ENCODE data around the gene SSTR4.
"Not testable (repeated sequence)": the region's sequence is repeated elsewhere in the genome, so short reads cannot be mapped to it uniquely, and the experiment has no call there.

SSTR4 gene

DNA sequence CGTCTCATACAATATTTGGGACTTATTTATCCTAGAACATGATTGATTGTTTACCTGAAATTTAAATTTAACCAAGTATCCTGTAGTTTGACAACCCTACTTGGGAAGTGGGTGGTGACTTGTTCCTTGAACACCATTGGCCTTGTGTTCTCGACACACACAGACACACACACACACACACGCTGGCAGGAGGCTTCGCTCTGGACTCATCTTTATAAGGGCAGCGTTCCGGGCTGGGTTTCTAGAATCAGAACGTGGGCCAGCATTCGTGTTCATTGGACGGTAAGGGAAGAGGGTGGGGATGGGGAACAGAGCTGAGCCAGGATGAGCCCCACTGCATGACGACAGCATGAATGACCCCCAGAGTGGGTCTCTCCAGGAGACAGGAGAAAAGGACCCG lies 16.2 kb upstream of the SSTR4 start:
- no peak for DNase-seq (ENCODE audit: low read depth)

DNA sequence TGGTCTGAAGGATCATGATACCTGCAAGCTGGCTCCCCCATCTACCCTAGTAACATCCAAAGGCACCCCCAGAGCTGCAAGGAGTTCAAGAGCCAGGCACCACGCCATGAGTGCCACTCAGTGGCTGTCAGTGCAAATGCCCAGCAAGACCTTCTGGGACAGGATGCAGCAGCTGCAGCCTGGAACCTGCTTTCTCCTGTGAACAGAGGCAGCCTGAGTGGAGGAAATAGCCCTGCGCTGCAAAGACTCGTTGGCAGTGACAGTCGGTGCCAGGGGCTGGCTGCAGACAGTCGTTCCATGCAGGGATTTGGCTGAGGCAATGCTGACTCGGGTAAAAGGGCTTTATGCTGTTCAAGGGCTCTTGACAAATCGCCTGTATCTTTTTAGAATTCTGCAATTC lies 15.7 kb upstream of the SSTR4 start:
- no peak for DNase-seq (ENCODE audit: low read depth)

DNA sequence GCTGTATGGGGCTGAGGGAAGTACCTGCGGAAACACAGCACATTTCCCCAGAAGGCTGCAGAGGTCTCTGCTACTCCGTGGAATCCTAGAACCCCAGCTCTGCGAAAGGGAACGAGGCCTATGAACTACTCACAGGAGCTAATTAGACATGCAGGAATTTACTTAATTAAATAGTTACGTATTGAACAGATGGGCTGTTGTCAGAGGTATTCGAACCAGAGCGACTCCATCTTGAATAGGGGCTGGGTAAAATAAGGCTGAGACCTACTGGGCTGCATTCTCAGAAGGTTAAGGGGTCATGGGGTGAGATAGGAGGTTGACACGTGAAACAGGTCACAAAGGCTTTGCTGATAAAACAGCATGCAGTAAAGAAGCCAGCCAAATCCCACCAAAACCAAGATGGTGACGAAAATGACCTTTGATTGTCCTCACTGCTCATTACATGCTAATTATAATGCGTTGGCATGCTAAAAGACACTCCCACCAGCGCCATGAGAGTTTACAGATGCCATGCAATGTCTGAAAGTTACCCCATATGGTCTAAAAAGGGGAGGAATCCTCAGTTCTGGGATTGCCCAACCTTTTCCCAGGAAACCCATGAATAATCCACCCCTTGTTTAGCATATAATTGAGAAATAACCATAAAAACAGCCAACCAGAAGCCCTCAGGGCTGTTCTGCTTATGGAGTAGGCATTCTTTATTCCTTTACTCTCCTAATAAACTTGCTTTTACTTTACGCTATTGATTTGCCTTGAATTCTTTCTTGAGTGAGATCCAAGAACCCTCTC lies 14.7 kb upstream of the SSTR4 start:
- DNase-seq (ENCODE audit: low read depth), result no peak

DNA sequence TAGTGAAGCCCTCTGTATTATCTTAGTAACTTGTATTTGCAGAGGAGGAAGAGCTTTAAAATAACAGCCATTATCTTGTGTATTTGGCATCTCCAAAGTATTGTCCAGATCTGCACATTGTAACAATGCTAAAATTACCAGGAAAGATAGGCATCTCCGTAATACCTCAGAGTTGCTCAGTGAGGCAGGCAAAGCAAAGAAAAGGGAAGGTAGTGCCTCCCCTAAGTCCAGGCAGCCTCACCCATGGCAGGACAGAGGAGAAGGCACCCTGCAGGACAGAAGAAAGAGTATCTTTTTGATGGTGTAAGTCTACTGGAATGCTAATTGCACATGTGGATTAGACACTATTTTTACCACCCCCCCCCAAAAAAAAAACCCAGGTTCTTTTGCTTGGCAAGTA lies 13.6 kb upstream of the SSTR4 start:
- DNase-seq (ENCODE audit: low read depth), result no peak

DNA sequence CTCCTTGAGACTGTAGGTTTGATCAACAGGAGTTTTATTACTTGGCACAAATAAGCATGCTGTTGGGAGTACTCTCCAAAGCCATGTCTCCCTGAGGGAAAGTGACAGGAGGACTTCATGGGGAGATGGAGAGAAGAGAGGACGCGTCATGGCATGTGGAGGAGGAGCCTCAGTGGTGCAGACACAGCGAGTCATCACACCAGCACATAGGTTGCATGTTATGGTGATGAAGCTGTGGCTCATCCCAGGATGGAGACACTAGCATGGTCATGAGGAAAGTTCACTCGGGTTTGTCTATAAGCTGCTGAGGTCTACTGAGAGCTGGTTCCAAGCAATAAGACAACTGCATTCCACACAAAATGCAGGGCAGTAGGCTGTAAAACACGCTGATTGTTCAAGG lies 13.2 kb upstream of the SSTR4 start:
- DNase-seq (ENCODE audit: low read depth), result no peak

DNA sequence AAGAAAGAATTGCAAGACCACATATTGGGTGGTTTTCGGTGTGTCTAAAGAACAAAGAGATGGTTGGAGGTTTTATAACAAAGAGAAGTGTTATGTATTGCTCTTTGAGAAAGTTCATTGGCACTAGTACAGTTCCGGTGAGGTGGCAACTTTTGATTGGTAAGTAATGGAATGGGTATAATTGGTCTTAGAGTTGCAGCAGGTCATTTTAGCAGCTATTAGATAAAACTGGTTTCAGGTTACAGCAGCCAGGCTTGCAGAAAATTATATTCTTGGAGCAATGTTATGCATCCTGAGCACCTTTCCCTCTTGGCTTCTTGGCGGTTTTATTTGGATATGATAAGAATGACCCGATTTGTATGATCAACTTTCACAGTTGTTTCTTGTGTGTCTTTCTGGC lies 12.3 kb upstream of the SSTR4 start:
- DNase-seq (ENCODE audit: low read depth), result no peak

DNA sequence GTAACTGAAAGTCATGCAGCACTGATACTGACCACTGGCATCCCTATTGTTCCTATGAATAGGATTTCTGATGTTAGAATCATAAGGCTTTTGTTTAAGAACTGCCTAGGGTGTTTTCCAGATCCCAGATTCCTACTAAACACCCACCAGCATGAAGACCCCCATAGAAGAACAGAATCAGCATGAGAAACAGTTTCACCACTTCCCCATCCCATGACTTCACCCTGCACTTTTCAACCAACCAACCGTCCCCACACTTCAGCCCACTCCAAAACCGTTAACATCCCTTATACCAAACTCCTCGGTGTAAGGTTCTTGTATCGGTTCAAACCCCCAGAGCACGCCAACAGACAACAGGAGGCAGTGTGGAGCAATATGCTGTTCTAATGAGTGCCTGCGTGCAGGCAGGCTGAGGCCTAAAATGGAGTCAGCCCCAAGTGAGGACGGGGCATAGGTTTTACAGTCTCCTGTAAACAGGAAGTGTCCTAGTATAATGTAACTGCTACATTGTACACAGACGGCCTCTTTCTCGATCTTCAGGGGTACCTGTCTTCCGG lies 11.4 kb upstream of the SSTR4 start:
- DNase-seq (ENCODE audit: low read depth), result no peak

DNA sequence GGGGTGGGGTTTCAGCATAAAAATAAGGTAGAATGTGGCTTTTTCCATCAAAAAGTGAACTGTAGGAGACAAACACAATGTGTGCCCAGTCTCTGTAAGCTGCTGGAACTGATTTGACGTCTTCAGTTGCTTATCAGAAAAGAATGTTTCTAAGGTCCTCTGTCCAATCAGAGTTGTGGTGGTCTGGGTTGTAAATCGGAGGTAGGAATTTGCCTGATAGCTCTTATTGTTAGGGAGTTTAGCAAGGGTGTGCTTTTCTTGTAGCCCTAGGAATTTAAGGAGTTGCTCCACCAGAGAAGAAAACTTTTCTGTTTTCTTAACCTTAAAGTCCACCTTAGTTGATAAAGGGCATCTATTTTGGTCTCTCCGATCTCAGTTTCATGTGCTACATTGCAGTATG lies 10.4 kb upstream of the SSTR4 start:
- DNase-seq (ENCODE audit: low read depth), result no peak

DNA sequence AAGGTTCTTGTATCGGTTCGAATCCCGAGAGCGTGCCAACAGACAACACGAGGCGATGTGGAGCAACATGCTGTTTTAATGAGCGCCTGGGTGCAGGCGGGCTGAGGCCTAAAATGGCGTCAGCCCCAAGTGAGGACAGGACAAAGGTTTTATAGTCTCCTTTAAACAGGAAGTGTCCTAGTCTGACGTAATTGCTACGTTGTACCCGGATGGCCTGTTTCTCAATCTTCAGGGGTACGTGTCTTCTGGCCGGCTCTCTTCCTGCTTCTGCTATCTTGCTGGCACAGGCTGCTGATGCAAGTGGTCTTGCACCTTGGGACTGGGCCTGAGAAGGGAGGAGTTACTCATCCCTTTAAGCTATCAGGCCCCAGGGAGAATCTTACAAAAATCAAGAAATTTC lies 9.6 kb upstream of the SSTR4 start:
- DNase-seq (ENCODE audit: low read depth), result not testable (repeated sequence)

DNA sequence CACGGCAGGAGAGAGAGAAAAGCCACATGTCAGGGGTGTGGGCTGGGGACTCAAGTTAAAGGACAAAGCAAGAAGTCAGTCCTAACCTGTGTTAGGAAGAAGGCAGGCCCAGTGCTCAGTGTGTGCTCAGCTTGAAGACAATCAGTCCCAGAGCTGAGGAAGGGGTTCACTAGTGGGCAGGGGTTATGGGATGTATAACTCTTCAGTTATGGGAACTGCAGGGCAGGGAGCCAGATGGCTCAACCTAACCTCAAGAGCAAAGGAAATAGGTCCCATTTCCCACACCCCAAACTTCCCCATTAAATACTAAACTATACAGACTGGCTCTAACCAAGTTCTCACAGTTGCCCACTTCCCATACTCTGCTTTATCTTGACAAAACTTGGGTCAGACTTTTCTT lies 7.4 kb upstream of the SSTR4 start:
- no peak for DNase-seq (ENCODE audit: low read depth)

DNA sequence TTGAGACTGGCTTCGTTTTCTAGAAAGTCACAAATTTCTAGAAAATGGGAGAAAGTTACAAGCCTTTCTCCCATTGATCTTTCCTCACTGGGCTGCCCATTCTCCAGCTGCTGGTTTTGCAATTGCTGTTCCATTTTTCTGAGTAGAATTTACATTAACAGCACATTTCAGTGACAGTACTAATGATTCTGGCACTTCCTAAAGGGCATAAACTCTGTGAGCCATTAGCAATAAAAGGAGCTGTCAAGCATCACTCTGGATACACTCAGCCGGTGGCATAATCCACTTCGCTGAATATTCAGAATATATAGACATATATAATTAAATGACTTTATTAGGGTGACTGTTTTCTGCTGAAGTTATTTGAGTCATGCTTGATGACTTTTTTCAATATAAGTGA lies 6.7 kb upstream of the SSTR4 start:
- DNase-seq (ENCODE audit: low read depth), result no peak

DNA sequence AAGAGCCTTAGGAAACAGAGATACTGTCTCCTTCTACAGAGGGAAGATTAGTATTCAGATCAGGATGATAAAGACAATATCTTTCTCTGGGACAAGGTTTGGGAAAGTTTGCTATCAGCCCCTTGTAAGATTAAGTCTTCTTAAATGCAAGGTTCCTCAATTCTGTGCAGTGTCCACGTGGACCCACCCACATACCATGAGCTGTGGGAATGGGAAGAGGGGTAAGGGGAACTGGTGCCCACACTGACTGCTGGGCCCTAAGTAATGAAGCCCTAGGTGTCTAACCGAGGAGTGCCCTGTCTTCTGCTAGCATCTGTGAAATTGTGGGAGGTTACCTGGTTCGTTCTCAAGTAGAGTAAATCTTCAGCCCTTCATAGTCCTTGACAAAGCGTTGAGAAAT lies 5.8 kb upstream of the SSTR4 start:
- DNase-seq (ENCODE audit: low read depth), result no peak

DNA sequence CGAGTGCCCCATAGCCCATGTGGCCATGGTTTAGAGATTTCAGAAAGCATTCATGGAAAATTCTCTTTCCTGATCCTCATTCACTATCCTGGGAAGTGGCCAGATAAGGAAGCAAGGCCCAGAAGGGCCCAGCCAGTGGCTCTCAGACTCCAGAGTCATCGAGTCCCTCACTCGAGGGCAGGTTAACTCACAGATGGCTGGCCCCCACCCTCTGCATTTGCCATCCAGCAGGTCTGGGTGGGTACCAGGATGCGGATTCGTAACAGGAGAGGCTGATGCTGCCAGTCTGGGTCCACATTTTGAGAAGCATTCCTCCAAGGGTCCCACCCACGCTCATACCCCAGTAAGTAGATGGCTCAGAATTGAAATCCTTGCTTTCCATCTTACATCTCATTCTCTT lies 3.8 kb upstream of the SSTR4 start:
- DNase-seq (ENCODE audit: low read depth), result no peak

DNA sequence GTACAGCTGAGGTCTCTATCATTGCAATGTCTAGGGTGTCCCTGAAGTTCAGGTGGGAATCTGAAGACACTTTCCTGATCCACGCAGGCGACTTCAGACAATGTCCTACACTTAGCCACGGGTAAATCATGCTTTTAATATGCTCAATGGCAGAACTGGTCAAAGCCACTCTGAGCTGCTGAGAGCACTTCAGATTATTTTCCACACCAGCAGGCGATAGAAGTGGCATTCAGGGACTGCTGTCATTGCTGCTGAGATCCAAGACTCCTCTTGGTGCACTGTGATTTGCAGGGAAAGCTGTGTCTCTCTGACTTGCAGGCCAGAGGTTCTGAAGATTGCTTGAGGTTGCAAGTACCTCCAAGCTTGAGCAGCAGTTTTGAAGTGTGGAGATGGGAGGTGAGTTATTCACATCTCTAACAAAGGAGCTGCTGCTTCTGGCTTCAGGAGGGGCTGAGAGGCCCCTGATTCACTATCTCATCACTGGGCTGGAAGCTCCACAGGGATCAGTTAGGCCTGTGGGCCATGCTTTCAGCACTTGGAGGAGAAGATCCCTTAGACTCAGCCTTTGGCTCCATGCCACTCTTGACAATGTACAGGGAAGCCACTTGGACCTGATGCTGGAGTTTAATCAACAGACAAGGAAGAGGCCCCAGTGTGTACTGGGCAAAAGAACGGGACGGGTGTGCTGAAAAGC lies 2.9 kb upstream of the SSTR4 start:
- DNase-seq (ENCODE audit: low read depth), result no peak

DNA sequence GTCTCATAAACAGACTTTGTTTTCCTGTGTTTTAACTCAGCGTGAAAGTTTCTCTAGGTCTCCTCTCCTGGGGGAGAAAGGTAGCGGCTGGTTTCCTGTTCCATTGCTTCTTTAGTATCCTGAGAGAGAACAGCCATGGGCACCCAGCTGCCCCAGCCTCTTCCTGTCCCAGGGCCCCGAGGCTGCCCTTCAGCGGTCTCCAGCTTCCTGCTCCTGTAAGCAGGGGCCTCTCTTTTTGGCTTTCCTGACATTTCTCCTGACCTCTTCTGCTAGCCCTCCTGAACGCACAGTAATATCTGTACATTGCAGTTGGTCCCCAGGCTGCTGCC lies 2.4 kb upstream of the SSTR4 start:
- DNase-seq (ENCODE audit: low read depth), result no peak

DNA sequence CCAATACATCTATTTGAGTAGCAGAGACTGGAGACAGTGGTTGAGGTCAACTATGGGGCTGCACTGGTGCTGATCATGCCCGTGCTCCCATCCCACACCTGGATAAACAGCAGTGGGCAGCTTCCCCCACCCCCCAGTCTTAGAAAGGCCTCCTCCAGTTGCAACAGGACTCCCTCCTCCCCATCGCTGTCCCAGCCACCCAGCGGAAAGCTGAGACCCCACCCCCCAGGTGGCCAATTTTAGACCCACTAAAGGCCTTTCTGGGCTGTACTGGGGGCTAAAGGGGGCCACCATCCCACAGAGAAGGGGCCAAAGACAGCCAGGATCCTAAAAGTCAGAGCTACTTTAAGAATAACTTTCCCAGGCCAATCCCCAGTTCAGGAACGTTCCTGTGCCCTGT lies 1.2 kb upstream of the SSTR4 start:
- no peak for DNase-seq (ENCODE audit: low read depth)

DNA sequence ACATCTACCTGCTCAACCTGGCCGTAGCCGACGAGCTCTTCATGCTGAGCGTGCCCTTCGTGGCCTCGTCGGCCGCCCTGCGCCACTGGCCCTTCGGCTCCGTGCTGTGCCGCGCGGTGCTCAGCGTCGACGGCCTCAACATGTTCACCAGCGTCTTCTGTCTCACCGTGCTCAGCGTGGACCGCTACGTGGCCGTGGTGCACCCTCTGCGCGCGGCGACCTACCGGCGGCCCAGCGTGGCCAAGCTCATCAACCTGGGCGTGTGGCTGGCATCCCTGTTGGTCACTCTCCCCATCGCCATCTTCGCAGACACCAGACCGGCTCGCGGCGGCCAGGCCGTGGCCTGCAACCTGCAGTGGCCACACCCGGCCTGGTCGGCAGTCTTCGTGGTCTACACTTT lies 619 bp downstream of the SSTR4 start:
- DNase-seq (ENCODE audit: low read depth), result no peak

DNA sequence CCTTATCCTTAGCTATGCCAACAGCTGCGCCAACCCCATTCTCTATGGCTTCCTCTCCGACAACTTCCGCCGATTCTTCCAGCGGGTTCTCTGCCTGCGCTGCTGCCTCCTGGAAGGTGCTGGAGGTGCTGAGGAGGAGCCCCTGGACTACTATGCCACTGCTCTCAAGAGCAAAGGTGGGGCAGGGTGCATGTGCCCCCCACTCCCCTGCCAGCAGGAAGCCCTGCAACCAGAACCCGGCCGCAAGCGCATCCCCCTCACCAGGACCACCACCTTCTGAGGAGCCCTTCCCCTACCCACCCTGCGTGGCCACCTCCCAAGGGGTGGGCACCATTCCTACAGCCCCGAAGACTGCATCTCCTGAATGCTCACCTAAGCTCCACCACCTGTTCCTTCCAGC lies 1.3 kb downstream of the SSTR4 start:
- DNase-seq (ENCODE audit: low read depth), result no peak

DNA sequence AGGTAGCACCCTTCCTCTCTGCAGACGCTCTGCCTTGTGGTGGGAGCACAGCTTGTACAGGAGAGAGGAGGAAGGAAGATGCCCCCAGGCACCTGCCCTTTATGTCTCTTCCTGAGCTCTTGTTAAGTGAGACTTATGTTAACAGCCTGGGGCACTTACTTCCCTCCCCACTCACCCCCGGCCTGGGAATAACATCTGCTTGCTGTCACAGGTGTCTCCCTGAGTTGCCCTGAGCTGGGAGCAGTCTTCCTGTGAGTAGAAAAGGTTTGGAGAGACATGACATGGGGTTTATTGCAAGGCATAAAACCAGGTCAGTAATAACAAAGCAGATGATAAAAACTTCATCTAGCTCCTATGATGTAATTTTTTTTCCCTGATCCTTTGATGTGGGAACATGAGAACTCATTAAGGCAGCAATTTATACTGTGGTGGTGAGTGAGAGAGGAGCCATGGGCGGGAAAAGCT lies 1.9 kb downstream of the SSTR4 start:
- DNase-seq (ENCODE audit: low read depth), result no peak

DNA sequence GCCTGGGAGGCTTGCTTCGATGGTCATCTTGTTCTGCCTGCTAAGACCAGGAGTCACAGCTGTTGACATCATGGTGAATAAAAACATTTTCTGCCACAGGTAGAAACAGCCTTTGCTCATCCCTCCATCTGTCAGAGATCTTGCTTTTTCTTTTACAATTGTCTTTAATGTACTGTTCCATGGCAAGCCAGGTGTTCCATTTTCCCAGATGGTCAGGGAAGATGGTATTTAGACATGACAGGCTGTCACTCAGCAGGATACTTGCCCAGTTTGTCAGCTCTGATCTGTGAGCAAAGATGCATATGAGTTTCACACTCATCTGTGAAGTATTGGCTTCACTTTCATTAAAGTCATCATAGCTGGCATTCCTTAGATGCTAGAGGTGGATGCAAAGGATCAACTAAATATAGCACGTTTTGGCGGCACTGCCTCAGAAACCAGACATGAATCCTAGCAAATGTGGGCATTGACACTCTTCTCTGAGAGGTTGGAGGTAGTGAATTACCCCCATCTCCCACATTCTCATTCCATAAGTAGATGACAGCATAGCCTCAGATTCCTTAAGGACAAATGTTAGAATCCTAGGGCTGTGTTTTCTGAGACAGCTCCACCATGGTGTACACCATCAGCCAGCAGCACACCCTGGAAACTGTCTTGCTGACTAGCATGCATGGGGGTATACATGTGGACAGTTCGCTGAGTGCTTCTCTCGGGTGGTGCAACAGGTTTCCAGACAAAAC lies 4.2 kb downstream of the SSTR4 start:
- DNase-seq (ENCODE audit: low read depth), result no peak

DNA sequence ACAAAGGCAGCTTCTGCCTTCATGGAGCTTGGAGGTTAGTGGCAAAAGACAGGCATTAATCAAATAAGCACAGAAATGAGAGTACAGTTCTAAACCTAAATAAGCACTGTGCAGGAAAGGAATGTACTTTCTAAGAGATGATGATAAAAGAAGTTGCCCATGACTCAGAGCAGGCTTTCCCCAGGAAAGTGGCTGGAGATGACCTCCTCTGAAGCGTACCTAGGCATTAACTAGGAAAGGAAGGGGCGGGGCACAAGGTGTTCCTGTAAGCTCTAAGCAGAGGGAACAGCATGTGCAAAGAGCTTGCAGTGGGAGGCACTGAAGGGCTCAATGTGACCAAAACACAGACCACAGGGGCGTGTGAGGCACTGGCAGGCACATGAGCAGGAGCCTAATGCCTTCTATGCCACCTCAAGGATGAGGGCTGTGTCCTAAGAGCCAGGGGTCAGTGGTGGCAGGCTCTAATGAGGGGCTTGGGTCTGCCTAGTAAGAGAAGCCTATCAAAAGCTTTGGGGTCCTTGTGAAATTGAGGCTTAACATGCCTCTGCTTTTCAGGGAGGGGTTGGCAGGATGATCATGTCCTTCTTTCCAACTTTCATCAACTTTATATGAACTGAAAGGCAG lies 4.9 kb downstream of the SSTR4 start:
- no peak for DNase-seq (ENCODE audit: low read depth)

DNA sequence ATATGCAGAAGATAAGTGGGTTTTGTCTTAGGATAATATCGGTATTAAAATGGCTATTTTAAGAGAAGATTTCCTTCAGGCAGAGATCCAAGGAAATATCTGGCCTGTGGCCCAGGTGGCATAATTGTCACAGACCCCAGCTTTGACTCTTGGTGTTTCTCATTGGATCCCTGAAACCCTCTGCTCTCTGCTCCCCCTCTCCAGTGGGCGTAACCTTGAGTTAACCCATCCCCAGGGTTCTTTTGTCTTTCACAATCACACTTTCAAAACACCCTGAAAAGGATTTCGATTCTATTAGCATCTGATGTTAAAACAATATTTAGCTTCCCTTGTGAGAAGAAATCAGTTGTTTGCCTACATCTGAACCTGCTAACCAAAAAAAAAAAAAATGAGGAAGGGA lies 7.2 kb downstream of the SSTR4 start:
- no peak for DNase-seq (ENCODE audit: low read depth)

DNA sequence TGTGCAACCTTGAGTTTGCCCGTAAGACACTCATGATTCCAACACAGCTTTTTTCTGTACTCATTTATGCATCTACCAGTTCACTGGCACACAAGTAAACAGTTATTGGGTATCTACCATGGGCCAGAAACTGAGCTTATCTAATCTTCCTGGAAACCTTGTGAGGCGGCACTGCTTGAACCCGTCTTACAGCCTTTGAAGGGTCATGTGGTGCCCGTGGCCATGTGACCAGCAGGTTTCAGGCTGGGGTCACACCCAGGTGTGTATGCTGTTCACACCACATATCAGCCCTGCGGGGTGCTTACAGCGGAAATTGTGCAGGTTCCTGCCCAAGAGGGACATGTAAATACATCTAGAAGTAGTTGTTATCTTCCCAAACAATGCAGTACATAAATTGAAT lies 8.3 kb downstream of the SSTR4 start:
- DNase-seq (ENCODE audit: low read depth), result no peak
